ENCODE measurements around the gene TAP1. TPM values are rescaled to one million over a fixed set of nuclear protein-coding genes. Genes with fewer than 3 reads are reported as not detected.

The TAP1 gene
- total RNA-seq, 1 experiment from 2014 or later: 13.6 TPM

DNA sequence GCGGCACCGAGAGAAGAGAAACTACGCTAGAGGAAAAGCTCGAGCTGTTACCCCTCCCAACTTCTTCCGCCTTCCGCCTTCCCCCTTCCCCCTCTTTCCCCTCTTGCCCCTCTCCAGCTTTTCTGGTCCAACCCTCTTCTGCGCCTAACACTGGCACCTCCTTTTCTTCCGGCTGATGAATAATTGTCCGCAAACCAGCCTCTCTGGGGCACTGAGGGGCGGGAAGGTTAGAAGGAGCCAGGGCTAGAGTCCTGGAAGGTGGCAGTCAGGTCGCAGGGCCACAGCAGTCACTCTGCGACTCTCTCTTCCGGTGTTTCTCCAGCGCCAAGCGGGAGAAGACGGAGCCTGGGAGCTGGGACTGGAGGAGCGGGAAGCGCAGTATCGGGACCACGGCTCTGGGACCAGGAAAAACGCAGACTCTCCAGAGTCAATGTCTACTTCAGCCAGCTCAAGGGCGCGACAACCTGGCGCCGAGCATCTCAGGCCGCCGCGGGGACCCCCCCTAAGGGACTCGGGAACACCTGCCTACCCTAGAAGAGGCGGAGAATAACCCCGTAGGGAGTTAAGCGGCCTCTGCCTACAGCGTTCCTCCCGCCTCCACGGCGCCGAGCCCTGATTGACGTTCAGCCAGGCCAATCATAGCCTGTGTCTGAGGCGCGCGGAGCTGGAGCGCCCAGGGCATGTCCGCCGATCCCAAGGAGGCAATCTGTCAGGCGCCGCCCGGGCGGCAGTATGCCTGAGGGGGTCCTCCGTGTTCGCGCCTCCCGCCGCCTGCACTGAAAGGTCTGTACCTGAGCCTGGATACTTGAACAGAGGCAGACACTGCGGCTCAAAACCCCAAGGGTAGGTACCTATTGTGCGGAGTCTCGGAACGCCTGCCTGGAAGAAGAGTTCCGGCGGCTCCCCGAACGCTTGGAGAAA lies 40.8 kb upstream of the TAP1 start:
- ChIA-PET CTCF (interaction anchor here (0.5 to 5.0 kb wide), 19 partner anchors 12 to 1349 kb away, joined by 3 to 46 read pairs (median 5); partner anchors contain the start of genes BRD2, HLA-DMA, HLA-DMB and TAP2), POLR2A (interaction anchor here (0.9 to 2.4 kb wide), 9 partner anchors 33 to 99 kb away, joined by 3 to 33 read pairs (median 6); partner anchors contain the start of genes HLA-DMA, PSMB8, PSMB9 and TAP1)
- DNase-seq (ENCODE audit: low spot score): peak; percentile 96
- no peaks in the 10 kb centered on the region for H3K36me3 Mint-ChIP-seq
- TF ChIP-seq ZBTB21 (CRISPR knock-in tag; IDR thresholded peaks at IDR 0.05; ENCODE audit: borderline replicate concordance): peak; percentile 54; the same call in 1 of the 2 replicates
- no peak for TF ChIP-seq KAT7 (CRISPR knock-in tag; IDR thresholded peaks at IDR 0.05; ENCODE audit: borderline replicate concordance)
- TF ChIP-seq, protein P1, sequence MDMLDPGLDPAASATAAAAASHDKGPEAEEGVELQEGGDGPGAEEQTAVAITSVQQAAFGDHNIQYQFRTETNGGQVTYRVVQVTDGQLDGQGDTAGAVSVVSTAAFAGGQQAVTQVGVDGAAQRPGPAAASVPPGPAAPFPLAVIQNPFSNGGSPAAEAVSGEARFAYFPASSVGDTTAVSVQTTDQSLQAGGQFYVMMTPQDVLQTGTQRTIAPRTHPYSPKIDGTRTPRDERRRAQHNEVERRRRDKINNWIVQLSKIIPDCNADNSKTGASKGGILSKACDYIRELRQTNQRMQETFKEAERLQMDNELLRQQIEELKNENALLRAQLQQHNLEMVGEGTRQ (CRISPR knock-in tag; IDR thresholded peaks at IDR 0.05): peak; percentile 42; the same call in 1 of the 2 replicates
- 0 out of 2 replicates have a peak, but pooled peaks have one; percentile 52 for TF ChIP-seq NR3C1 (CRISPR knock-in tag; conservative IDR thresholded peaks at IDR 0.05; ENCODE audit: low read depth)
- no peak for TF ChIP-seq ATF1 (CRISPR knock-in tag; IDR thresholded peaks at IDR 0.05)
- 0 out of 2 replicates have a peak, but pooled peaks have one; percentile 53 for TF ChIP-seq RELA (CRISPR knock-in tag; IDR thresholded peaks at IDR 0.05; ENCODE audit: borderline replicate concordance)
- peak; percentile 48; the same call in 1 of the 2 replicates for TF ChIP-seq ETV6 (CRISPR knock-in tag; IDR thresholded peaks at IDR 0.05)
- TF ChIP-seq, protein P2, sequence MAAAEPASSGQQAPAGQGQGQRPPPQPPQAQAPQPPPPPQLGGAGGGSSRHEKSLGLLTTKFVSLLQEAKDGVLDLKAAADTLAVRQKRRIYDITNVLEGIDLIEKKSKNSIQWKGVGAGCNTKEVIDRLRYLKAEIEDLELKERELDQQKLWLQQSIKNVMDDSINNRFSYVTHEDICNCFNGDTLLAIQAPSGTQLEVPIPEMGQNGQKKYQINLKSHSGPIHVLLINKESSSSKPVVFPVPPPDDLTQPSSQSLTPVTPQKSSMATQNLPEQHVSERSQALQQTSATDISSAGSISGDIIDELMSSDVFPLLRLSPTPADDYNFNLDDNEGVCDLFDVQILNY (CRISPR knock-in tag; IDR thresholded peaks at IDR 0.05): peak; percentile 86; the same call in 1 of the 2 replicates
- TF ChIP-seq, protein P3, sequence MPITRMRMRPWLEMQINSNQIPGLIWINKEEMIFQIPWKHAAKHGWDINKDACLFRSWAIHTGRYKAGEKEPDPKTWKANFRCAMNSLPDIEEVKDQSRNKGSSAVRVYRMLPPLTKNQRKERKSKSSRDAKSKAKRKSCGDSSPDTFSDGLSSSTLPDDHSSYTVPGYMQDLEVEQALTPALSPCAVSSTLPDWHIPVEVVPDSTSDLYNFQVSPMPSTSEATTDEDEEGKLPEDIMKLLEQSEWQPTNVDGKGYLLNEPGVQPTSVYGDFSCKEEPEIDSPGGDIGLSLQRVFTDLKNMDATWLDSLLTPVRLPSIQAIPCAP (CRISPR knock-in tag; IDR thresholded peaks at IDR 0.05): no peak
- TF ChIP-seq, protein P4, sequence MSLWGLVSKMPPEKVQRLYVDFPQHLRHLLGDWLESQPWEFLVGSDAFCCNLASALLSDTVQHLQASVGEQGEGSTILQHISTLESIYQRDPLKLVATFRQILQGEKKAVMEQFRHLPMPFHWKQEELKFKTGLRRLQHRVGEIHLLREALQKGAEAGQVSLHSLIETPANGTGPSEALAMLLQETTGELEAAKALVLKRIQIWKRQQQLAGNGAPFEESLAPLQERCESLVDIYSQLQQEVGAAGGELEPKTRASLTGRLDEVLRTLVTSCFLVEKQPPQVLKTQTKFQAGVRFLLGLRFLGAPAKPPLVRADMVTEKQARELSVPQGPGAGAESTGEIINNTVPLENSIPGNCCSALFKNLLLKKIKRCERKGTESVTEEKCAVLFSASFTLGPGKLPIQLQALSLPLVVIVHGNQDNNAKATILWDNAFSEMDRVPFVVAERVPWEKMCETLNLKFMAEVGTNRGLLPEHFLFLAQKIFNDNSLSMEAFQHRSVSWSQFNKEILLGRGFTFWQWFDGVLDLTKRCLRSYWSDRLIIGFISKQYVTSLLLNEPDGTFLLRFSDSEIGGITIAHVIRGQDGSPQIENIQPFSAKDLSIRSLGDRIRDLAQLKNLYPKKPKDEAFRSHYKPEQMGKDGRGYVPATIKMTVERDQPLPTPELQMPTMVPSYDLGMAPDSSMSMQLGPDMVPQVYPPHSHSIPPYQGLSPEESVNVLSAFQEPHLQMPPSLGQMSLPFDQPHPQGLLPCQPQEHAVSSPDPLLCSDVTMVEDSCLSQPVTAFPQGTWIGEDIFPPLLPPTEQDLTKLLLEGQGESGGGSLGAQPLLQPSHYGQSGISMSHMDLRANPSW (CRISPR knock-in tag; conservative IDR thresholded peaks at IDR 0.05; ENCODE audit: low read depth): no peak
- TF ChIP-seq, protein P5, sequence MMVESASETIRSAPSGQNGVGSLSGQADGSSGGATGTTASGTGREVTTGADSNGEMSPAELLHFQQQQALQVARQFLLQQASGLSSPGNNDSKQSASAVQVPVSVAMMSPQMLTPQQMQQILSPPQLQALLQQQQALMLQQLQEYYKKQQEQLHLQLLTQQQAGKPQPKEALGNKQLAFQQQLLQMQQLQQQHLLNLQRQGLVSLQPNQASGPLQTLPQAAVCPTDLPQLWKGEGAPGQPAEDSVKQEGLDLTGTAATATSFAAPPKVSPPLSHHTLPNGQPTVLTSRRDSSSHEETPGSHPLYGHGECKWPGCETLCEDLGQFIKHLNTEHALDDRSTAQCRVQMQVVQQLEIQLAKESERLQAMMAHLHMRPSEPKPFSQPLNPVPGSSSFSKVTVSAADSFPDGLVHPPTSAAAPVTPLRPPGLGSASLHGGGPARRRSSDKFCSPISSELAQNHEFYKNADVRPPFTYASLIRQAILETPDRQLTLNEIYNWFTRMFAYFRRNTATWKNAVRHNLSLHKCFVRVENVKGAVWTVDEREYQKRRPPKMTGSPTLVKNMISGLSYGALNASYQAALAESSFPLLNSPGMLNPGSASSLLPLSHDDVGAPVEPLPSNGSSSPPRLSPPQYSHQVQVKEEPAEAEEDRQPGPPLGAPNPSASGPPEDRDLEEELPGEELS (CRISPR knock-in tag; IDR thresholded peaks at IDR 0.05): no peak; the same call in 1 of the 2 replicates
- no peak for TF ChIP-seq ZNF121 (CRISPR knock-in tag; IDR thresholded peaks at IDR 0.05)
- no peak for TF ChIP-seq FOXK1 (CRISPR knock-in tag; IDR thresholded peaks at IDR 0.05)
- no peak for TF ChIP-seq SMAD4 (CRISPR knock-in tag; IDR thresholded peaks at IDR 0.05)
- TF ChIP-seq, protein P6, sequence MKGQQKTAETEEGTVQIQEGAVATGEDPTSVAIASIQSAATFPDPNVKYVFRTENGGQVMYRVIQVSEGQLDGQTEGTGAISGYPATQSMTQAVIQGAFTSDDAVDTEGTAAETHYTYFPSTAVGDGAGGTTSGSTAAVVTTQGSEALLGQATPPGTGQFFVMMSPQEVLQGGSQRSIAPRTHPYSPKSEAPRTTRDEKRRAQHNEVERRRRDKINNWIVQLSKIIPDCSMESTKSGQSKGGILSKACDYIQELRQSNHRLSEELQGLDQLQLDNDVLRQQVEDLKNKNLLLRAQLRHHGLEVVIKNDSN (CRISPR knock-in tag; IDR thresholded peaks at IDR 0.05): peak; percentile 53; the same call in 1 of the 2 replicates
- peak; percentile 39; the same call in 1 of the 2 replicates for TF ChIP-seq TP53 (CRISPR knock-in tag; IDR thresholded peaks at IDR 0.05)
- TF ChIP-seq, protein P7, sequence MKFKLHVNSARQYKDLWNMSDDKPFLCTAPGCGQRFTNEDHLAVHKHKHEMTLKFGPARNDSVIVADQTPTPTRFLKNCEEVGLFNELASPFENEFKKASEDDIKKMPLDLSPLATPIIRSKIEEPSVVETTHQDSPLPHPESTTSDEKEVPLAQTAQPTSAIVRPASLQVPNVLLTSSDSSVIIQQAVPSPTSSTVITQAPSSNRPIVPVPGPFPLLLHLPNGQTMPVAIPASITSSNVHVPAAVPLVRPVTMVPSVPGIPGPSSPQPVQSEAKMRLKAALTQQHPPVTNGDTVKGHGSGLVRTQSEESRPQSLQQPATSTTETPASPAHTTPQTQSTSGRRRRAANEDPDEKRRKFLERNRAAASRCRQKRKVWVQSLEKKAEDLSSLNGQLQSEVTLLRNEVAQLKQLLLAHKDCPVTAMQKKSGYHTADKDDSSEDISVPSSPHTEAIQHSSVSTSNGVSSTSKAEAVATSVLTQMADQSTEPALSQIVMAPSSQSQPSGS (CRISPR knock-in tag; IDR thresholded peaks at IDR 0.05; ENCODE audit: borderline replicate concordance, low read depth): no peak
- TF ChIP-seq, protein P8, sequence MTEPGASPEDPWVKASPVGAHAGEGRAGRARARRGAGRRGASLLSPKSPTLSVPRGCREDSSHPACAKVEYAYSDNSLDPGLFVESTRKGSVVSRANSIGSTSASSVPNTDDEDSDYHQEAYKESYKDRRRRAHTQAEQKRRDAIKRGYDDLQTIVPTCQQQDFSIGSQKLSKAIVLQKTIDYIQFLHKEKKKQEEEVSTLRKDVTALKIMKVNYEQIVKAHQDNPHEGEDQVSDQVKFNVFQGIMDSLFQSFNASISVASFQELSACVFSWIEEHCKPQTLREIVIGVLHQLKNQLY (CRISPR knock-in tag; IDR thresholded peaks at IDR 0.05): no peak
- TF ChIP-seq NFYB (CRISPR knock-in tag; conservative IDR thresholded peaks at IDR 0.05; ENCODE audit: low read depth): peak; percentile 82
- no peak for TF ChIP-seq OVOL2 (CRISPR knock-in tag; IDR thresholded peaks at IDR 0.05; ENCODE audit: borderline replicate concordance)
- peak; percentile 46; the same call in 1 of the 2 replicates for TF ChIP-seq GABPB1 (CRISPR knock-in tag; IDR thresholded peaks at IDR 0.05)
- no peak for TF ChIP-seq ZNF232 (CRISPR knock-in tag; IDR thresholded peaks at IDR 0.05)
- TF ChIP-seq, protein P9, sequence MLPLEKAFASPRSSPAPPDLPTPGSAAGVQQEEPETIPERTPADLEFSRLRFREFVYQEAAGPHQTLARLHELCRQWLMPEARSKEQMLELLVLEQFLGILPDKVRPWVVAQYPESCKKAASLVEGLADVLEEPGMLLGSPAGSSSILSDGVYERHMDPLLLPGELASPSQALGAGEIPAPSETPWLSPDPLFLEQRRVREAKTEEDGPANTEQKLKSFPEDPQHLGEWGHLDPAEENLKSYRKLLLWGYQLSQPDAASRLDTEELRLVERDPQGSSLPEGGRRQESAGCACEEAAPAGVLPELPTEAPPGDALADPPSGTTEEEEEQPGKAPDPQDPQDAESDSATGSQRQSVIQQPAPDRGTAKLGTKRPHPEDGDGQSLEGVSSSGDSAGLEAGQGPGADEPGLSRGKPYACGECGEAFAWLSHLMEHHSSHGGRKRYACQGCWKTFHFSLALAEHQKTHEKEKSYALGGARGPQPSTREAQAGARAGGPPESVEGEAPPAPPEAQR (CRISPR knock-in tag; IDR thresholded peaks at IDR 0.05): no peak
- TF ChIP-seq CREM (CRISPR knock-in tag; IDR thresholded peaks at IDR 0.05): 0 out of 2 replicates have a peak, but pooled peaks have one; percentile 22
- H3K27ac Mint-ChIP-seq: peak overlapping the region; percentile 99
- ATAC-seq: peak; percentile 98
- H3K27me3 Mint-ChIP-seq (ENCODE audit: low read depth): peaks cover 3% of the 10 kb centered on the region; the same call in 1 of the 2 replicates
- peak overlapping the region; percentile 98 for H3K4me3 Mint-ChIP-seq
- H3K4me1 Mint-ChIP-seq: peaks cover 13% of the 10 kb centered on the region
- no peaks in the 10 kb centered on the region for H3K9me3 Mint-ChIP-seq
